HEK293 (cell line): ENCODE measurements around the gene HMMR.

Source experiments
- CTCF ChIA-PET: fragments of 350-600 bp; formaldehyde crosslinking; extraction: SDS; loops from one replicate; lab custom pipeline; 2021; ENCODE audit warnings: antibody characterized with exemption; lab: Yijun Ruan, JAX
- POLR2A ChIA-PET: fragments of 300-600 bp; formaldehyde crosslinking; extraction: SDS; loops from one replicate; lab custom pipeline; 2020; ENCODE audit warnings: antibody characterized with exemption, inconsistent platforms; lab: Yijun Ruan, JAX
- H3K27ac ChIP-seq: fragments of 200-500 bp; sonication (Bioruptor generic); 2 replicates; pipeline ENCODE4 v1.5.1; 2014; ENCODE audit warnings: low read depth, low read length, control low read depth, inconsistent platforms; ENCODE audit errors: extremely low read depth
- H3K36me3 ChIP-seq, 2 experiments: fragments of 200-500 bp in 1 of 2; sonication (Bioruptor generic) in 1 of 2; 1 replicate in 1 of 2; 2 replicates in 1 of 2; pipeline ENCODE4 v1.5.1; 2014 to 2017; ENCODE audit warnings: inconsistent platforms in 2 of 2, low read length in 2 of 2; ENCODE audit not compliant: control insufficient read depth in 2 of 2, insufficient read depth in 1 of 2
- H3K4me1 ChIP-seq: fragments of 200-500 bp; sonication (Bioruptor generic); 2 replicates; pipeline ENCODE4 v1.5.1; 2014; ENCODE audit warnings: mild to moderate bottlenecking, low read length, inconsistent platforms; ENCODE audit not compliant: control insufficient read depth, insufficient read depth
- H3K4me3 ChIP-seq: 2 replicates; pipeline ENCODE4 v1.5.1; 2011; ENCODE audit warnings: low read depth, mild to moderate bottlenecking, control low read depth, low read length, moderate library complexity
- H3K9me3 ChIP-seq: fragments of 200-500 bp; sonication (Bioruptor generic); 2 replicates; pipeline ENCODE4 v1.5.1; 2014; ENCODE audit warnings: low read depth, low read length, inconsistent platforms; ENCODE audit not compliant: control insufficient read depth, insufficient read depth
- GFI1B ChIP-seq: fragments of 450-650 bp; formaldehyde crosslinking; IDR thresholded peaks from 2 replicates; pipeline ENCODE4 v1.5.1; 2016; ENCODE audit warnings: missing biosample characterization, missing genetic modification characterization
- PBX3 ChIP-seq: sonication (generic); formaldehyde crosslinking; IDR thresholded peaks from 2 replicates; pipeline ENCODE4 v1.8.1; 2022; ENCODE audit warnings: mild to moderate bottlenecking, moderate library complexity, missing genetic modification reagents
- PRDM1 ChIP-seq: fragments of 450-650 bp; formaldehyde crosslinking; IDR thresholded peaks from 2 replicates; pipeline ENCODE4; 2016; ENCODE audit warnings: missing biosample characterization, missing genetic modification characterization
- PRDM6 ChIP-seq: fragments of 450-650 bp; formaldehyde crosslinking; IDR thresholded peaks from 2 replicates; pipeline ENCODE4 v1.5.1; 2017; ENCODE audit warnings: missing biosample characterization, missing genetic modification characterization
- ZBTB17 ChIP-seq: fragments of 450-650 bp; formaldehyde crosslinking; IDR thresholded peaks from 2 replicates; pipeline ENCODE4 v1.5.1; 2016; ENCODE audit warnings: missing biosample characterization, missing genetic modification characterization
- ZBTB20 ChIP-seq: fragments of 450-650 bp; formaldehyde crosslinking; IDR thresholded peaks from 2 replicates; pipeline ENCODE4 v1.5.1; 2016; ENCODE audit warnings: missing biosample characterization, missing genetic modification characterization
- ZBTB21 ChIP-seq: fragments of 450-650 bp; formaldehyde crosslinking; IDR thresholded peaks from 2 replicates; pipeline ENCODE4 v1.5.1; 2017; ENCODE audit warnings: missing biosample characterization, missing genetic modification characterization
- ZBTB49 ChIP-seq: fragments of 450-650 bp; formaldehyde crosslinking; IDR thresholded peaks from 2 replicates; pipeline ENCODE4 v1.5.1; 2016; ENCODE audit warnings: missing biosample characterization, missing genetic modification characterization, low read depth
- ZBTB8A ChIP-seq: fragments of 450-650 bp; formaldehyde crosslinking; IDR thresholded peaks from 2 replicates; pipeline ENCODE4 v1.5.1; 2016; ENCODE audit warnings: missing biosample characterization, missing genetic modification characterization
- ZFP69B ChIP-seq: fragments of 450-650 bp; formaldehyde crosslinking; IDR thresholded peaks from 2 replicates; pipeline ENCODE4 v1.5.1; 2016; ENCODE audit warnings: missing biosample characterization, missing genetic modification characterization
- ZNF10 ChIP-seq: fragments of 450-650 bp; formaldehyde crosslinking; IDR thresholded peaks from 2 replicates; pipeline ENCODE4 v1.5.1; 2017; ENCODE audit warnings: missing biosample characterization, missing genetic modification characterization
- ZNF121 ChIP-seq: fragments of 450-650 bp; formaldehyde crosslinking; IDR thresholded peaks from 2 replicates; pipeline ENCODE4 v1.5.1; 2016; ENCODE audit warnings: missing biosample characterization, missing genetic modification characterization
- ZNF202 ChIP-seq: fragments of 450-650 bp; formaldehyde crosslinking; IDR thresholded peaks from 2 replicates; pipeline ENCODE4 v1.5.1; 2016; ENCODE audit warnings: missing biosample characterization, missing genetic modification characterization, borderline replicate concordance
- ZNF274 ChIP-seq, 2 experiments: fragments of 200-500 bp in 1 of 2; fragments of 450-650 bp in 1 of 2; sonication (Bioruptor generic) in 1 of 2; formaldehyde crosslinking in 1 of 2; IDR thresholded peaks; 2 replicates each; pipeline versions ENCODE4 v1.5.1 to v1.6.1; 2014 to 2016; ENCODE audit warnings: borderline replicate concordance in 1 of 2, inconsistent platforms in 1 of 2, low read length in 1 of 2, missing biosample characterization in 1 of 2, missing genetic modification characterization in 1 of 2
- ZNF350 ChIP-seq: fragments of 450-650 bp; formaldehyde crosslinking; IDR thresholded peaks from 2 replicates; pipeline ENCODE4 v1.5.0; 2017; ENCODE audit warnings: missing biosample characterization, mild to moderate bottlenecking, missing genetic modification characterization
- ZNF394 ChIP-seq: fragments of 450-650 bp; formaldehyde crosslinking; IDR thresholded peaks from 2 replicates; pipeline ENCODE4 v1.5.1; 2016; ENCODE audit warnings: missing biosample characterization, missing genetic modification characterization, mild to moderate bottlenecking, moderate library complexity, borderline replicate concordance
- ZNF600 ChIP-seq: fragments of 450-650 bp; formaldehyde crosslinking; IDR thresholded peaks from 2 replicates; pipeline ENCODE4 v1.5.1; 2016; ENCODE audit warnings: missing biosample characterization, missing genetic modification characterization
- ZNF692 ChIP-seq: fragments of 450-650 bp; formaldehyde crosslinking; IDR thresholded peaks from 2 replicates; pipeline ENCODE4 v1.5.1; 2016; ENCODE audit warnings: missing biosample characterization, missing genetic modification characterization
- ZNF704 ChIP-seq: fragments of 450-650 bp; formaldehyde crosslinking; IDR thresholded peaks from 2 replicates; pipeline ENCODE4 v1.5.1; 2016; ENCODE audit warnings: missing biosample characterization, missing genetic modification characterization
- ZNF776 ChIP-seq: fragments of 450-650 bp; formaldehyde crosslinking; IDR thresholded peaks from 2 replicates; pipeline ENCODE4 v1.5.0; 2017; ENCODE audit warnings: missing biosample characterization, missing genetic modification characterization, borderline replicate concordance
- ZSCAN30 ChIP-seq: fragments of 450-650 bp; IDR thresholded peaks from 2 replicates; pipeline ENCODE4 v1.5.1; 2018; ENCODE audit warnings: missing biosample characterization, mild to moderate bottlenecking, missing genetic modification characterization, moderate library complexity
- ZXDB ChIP-seq: fragments of 450-650 bp; formaldehyde crosslinking; IDR thresholded peaks from 2 replicates; pipeline ENCODE4 v1.5.1; 2016; ENCODE audit warnings: missing biosample characterization, missing genetic modification characterization

Gene HMMR

GRCh38 chr5:163503106-163504078 lies 43.0 kb downstream of the HMMR start (continued):
- peak; percentile 76 for TF ChIP-seq ZNF692 (tag by site-specific recombination)
- no peak for TF ChIP-seq PBX3 (CRISPR knock-in tag)
- no peak for TF ChIP-seq ZNF274 (IDR thresholded peaks at IDR 0.05; ENCODE audit: low read length)
- no peak for TF ChIP-seq ZNF274 (tag by site-specific recombination; IDR thresholded peaks at IDR 0.05; ENCODE audit: borderline replicate concordance)
- no peak for TF ChIP-seq GFI1B (tag by site-specific recombination)
- TF ChIP-seq ZNF202 (tag by site-specific recombination): no peak
- TF ChIP-seq ZNF704 (tag by site-specific recombination): no peak
- TF ChIP-seq ZNF394 (tag by site-specific recombination): peak; percentile 54; the same call in 1 of the 2 replicates
- no peak for TF ChIP-seq ZBTB21 (tag by site-specific recombination)

- peak overlapping the region; percentile 43 for H3K4me3 ChIP-seq
- H3K36me3 ChIP-seq: no peaks in the 10 kb centered on the region
- no peaks in the 10 kb centered on the region for H3K9me3 ChIP-seq
- ChIA-PET POLR2A (interaction anchor here (1.3 to 2.1 kb wide), 3 partner anchors 36 to 67 kb away, joined by 3 to 49 read pairs (median 7); partner anchors contain the start of genes CCNG1, HMMR and NUDCD2), CTCF (interaction anchor here (0.6 to 1.1 kb wide), 5 partner anchors 31 to 1111 kb away, joined by 3 to 6 read pairs (median 3); partner anchors contain the start of genes HMMR and NUDCD2)
- peaks cover 10% of the 10 kb centered on the region for H3K4me1 ChIP-seq
- H3K27ac ChIP-seq: peak overlapping the region; percentile 92
- peak; percentile 92 for TF ChIP-seq ZFP69B (tag by site-specific recombination)
- 0 out of 2 replicates have a peak, but pooled peaks have one; percentile 18 for TF ChIP-seq ZXDB (tag by site-specific recombination)
- TF ChIP-seq ZNF776: no peak
- TF ChIP-seq ZBTB20 (tag by site-specific recombination): peak; percentile 55; the same call in 1 of the 2 replicates
- peak; percentile 20; the same call in 1 of the 2 replicates for TF ChIP-seq ZSCAN30 (tag by site-specific recombination)
- TF ChIP-seq ZBTB8A (tag by site-specific recombination): no peak
- peak; percentile 54 for TF ChIP-seq PRDM1
- peak; percentile 94 for TF ChIP-seq ZNF692 (tag by site-specific recombination)
- no peak for TF ChIP-seq ZNF350 (tag by site-specific recombination)
- TF ChIP-seq PRDM6 (tag by site-specific recombination): peak; percentile 82
- peak; percentile 33; the same call in 1 of the 2 replicates for TF ChIP-seq ZNF10 (tag by site-specific recombination)
- no peak for TF ChIP-seq ZBTB49 (tag by site-specific recombination)
- TF ChIP-seq ZNF274 (IDR thresholded peaks at IDR 0.05; ENCODE audit: low read length): no peak
- TF ChIP-seq ZNF274 (tag by site-specific recombination; IDR thresholded peaks at IDR 0.05; ENCODE audit: borderline replicate concordance): no peak
- peak; percentile 37; the same call in 1 of the 2 replicates for TF ChIP-seq ZNF600 (tag by site-specific recombination)
- TF ChIP-seq ZBTB17 (tag by site-specific recombination): peak; percentile 91
- TF ChIP-seq ZNF121 (tag by site-specific recombination): no peak
These were observed 43.9 kb downstream of the HMMR start for GRCh38 chr5:163504079-163504931.
